H9 (cell line): Measurements from ENCODE around the gene CLIC6. TPM values are rescaled to one million over a fixed set of nuclear protein-coding genes. Genes with fewer than 3 reads are reported as not detected.

Experiments
- DNase-seq: peaks from one replicate; pipeline ENCODE4 v3.0.0-alpha.2; 2017
- H2AFZ ChIP-seq: one replicate; pipeline ENCODE4 v1.6.1; 2013; ENCODE audit warnings: mild to moderate bottlenecking, low read length, control low read depth, moderate library complexity
- H2AK5ac ChIP-seq: 2 replicates; pipeline ENCODE4 v1.6.1; 2013; ENCODE audit warnings: low read length, control low read depth, mixed read lengths; ENCODE audit not compliant: insufficient read length
- H2BK120ac ChIP-seq: one replicate; pipeline ENCODE4 v1.6.1; 2013; ENCODE audit warnings: low read depth, mild to moderate bottlenecking, low read length, control low read depth, inconsistent platforms; ENCODE audit not compliant: poor library complexity, severe bottlenecking
- H2BK12ac ChIP-seq: 2 replicates; pipeline ENCODE4 v1.6.1; 2013; ENCODE audit warnings: low read length, control low read depth, mixed read lengths, low read depth; ENCODE audit not compliant: insufficient read length
- H2BK15ac ChIP-seq: 2 replicates; pipeline ENCODE4 v1.6.1; 2013; ENCODE audit warnings: low read depth, low read length, control low read depth
- H2BK20ac ChIP-seq: one replicate; pipeline ENCODE4 v1.6.1; 2013; ENCODE audit warnings: low read depth, mild to moderate bottlenecking, low read length, control low read depth, inconsistent platforms; ENCODE audit not compliant: poor library complexity, severe bottlenecking
- H2BK5ac ChIP-seq: 2 replicates; pipeline ENCODE4 v1.6.1; 2013; ENCODE audit warnings: low read length, control low read depth, mixed read lengths; ENCODE audit not compliant: insufficient read length
- H3K14ac ChIP-seq: 2 replicates; pipeline ENCODE4 v1.6.1; 2013; ENCODE audit warnings: low read length, control low read depth; ENCODE audit not compliant: insufficient read depth
- H3K18ac ChIP-seq: 2 replicates; pipeline ENCODE4 v1.6.1; 2013; ENCODE audit warnings: low read depth, mild to moderate bottlenecking, mixed read lengths, low read length, control low read depth; ENCODE audit not compliant: insufficient read length
- H3K23ac ChIP-seq: 2 replicates; pipeline ENCODE4 v1.6.1; 2013; ENCODE audit warnings: low read length, control low read depth, mixed read lengths, low read depth; ENCODE audit not compliant: insufficient read length
- H3K23me2 ChIP-seq: 2 replicates; pipeline ENCODE4 v1.6.1; 2013; ENCODE audit warnings: low read depth, mild to moderate bottlenecking, mixed read lengths, low read length, control low read depth; ENCODE audit not compliant: insufficient read length, poor library complexity, severe bottlenecking
- H3K27ac ChIP-seq: 2 replicates; pipeline ENCODE4 v1.5.1; 2013; ENCODE audit warnings: low read length, control low read depth, mixed read lengths, low read depth; ENCODE audit not compliant: insufficient read length
- H3K27me3 ChIP-seq: 2 replicates; pipeline ENCODE4 v1.6.1; 2013; ENCODE audit warnings: low read length, control low read depth, inconsistent platforms; ENCODE audit not compliant: insufficient read depth
- H3K4ac ChIP-seq: 2 replicates; pipeline ENCODE4 v1.6.1; 2013; ENCODE audit warnings: low read depth, mild to moderate bottlenecking, control low read depth, inconsistent platforms, low read length, moderate library complexity
- H3K4me1 ChIP-seq: 2 replicates; pipeline ENCODE4 v1.6.1; 2013; ENCODE audit warnings: low read length, control low read depth, inconsistent platforms; ENCODE audit not compliant: insufficient read depth
- H3K4me2 ChIP-seq: 2 replicates; pipeline ENCODE4 v1.6.1; 2013; ENCODE audit warnings: low read length, control low read depth, mixed read lengths; ENCODE audit not compliant: insufficient read length, insufficient read depth
- H3K56ac ChIP-seq: 2 replicates; pipeline ENCODE4 v1.6.1; 2013; ENCODE audit warnings: low read depth, mild to moderate bottlenecking, mixed read lengths, low read length, control low read depth; ENCODE audit not compliant: insufficient read length
- H3K79me1 ChIP-seq: 2 replicates; pipeline ENCODE4 v1.6.1; 2013; ENCODE audit warnings: low read depth, mild to moderate bottlenecking, moderate library complexity, low read length, control low read depth, inconsistent platforms; ENCODE audit not compliant: insufficient read depth, poor library complexity, severe bottlenecking
- H3K79me2 ChIP-seq: 2 replicates; pipeline ENCODE4 v1.6.1; 2013; ENCODE audit warnings: low read length, control low read depth, inconsistent platforms; ENCODE audit not compliant: insufficient read depth
- H3K9ac ChIP-seq: 2 replicates; pipeline ENCODE4 v1.6.1; 2013; ENCODE audit warnings: low read length, control low read depth, mixed read lengths; ENCODE audit not compliant: insufficient read length; ENCODE audit errors: extremely low read depth
- H3K9me3 ChIP-seq: one replicate; pipeline ENCODE4 v1.6.1; 2013; ENCODE audit warnings: low read depth, low read length, inconsistent platforms; ENCODE audit not compliant: control insufficient read depth
- H3T11ph ChIP-seq: one replicate; pipeline ENCODE4 v1.6.1; 2013; ENCODE audit warnings: mild to moderate bottlenecking, low read length, control low read depth, inconsistent platforms
- H4K20me1 ChIP-seq: one replicate; pipeline ENCODE4 v1.6.1; 2013; ENCODE audit not compliant: control insufficient read depth, insufficient read length, insufficient read depth
- H4K5ac ChIP-seq: 2 replicates; pipeline ENCODE4 v1.6.1; 2013; ENCODE audit warnings: low read depth, mild to moderate bottlenecking, mixed read lengths, low read length, control low read depth; ENCODE audit not compliant: insufficient read length
- H4K8ac ChIP-seq: replicated peaks from 2 replicates; pipeline ENCODE4 v1.6.1; 2013; ENCODE audit warnings: low read length, control low read depth, mixed read lengths, low read depth; ENCODE audit not compliant: insufficient read length
- H4K91ac ChIP-seq: 2 replicates; pipeline ENCODE4 v1.6.1; 2013; ENCODE audit warnings: low read depth, mild to moderate bottlenecking, moderate library complexity, mixed read lengths, low read length, control low read depth; ENCODE audit not compliant: insufficient read length
- H3K27ac Mint-ChIP-seq, 3 experiments: 2 replicates in 2 of 3; 3 replicates in 1 of 3; pipeline ENCODE4 v1.8.0; 2020 to 2021; ENCODE audit warnings: mixed read lengths in 3 of 3, mild to moderate bottlenecking in 1 of 3, moderate library complexity in 1 of 3
- H3K27me3 Mint-ChIP-seq: 2 replicates; pipeline ENCODE4 v1.8.0; 2021; ENCODE audit warnings: low read depth, mild to moderate bottlenecking, moderate library complexity, mixed read lengths
- H3K36me3 Mint-ChIP-seq, 3 experiments: 2 replicates in 2 of 3; 3 replicates in 1 of 3; pipeline ENCODE4 v1.8.0; 2020 to 2021; ENCODE audit warnings: low read depth in 3 of 3, mixed read lengths in 3 of 3; ENCODE audit not compliant: insufficient read depth in 1 of 3
- H3K4me1 Mint-ChIP-seq, 2 experiments: 2 replicates each; pipeline ENCODE4 v1.8.0; 2020; ENCODE audit warnings: mixed read lengths in 2 of 2
- H3K4me3 Mint-ChIP-seq, 2 experiments: 2 replicates in 1 of 2; 3 replicates in 1 of 2; pipeline ENCODE4 v1.8.0; 2020 to 2021; ENCODE audit warnings: mild to moderate bottlenecking in 2 of 2, mixed read lengths in 2 of 2, moderate library complexity in 1 of 2
- H3K9me3 Mint-ChIP-seq, 2 experiments: 2 replicates in 1 of 2; 3 replicates in 1 of 2; pipeline ENCODE4 v1.8.0; 2020; ENCODE audit warnings: mild to moderate bottlenecking in 2 of 2, mixed read lengths in 2 of 2, moderate library complexity in 1 of 2
- CTCF ChIP-seq: fragments of 200-600 bp; sonication (generic); conservative IDR thresholded peaks from 3 replicates; pipeline ENCODE4 v1.8.0; 2021; ENCODE audit warnings: antibody characterized with exemption, mild to moderate bottlenecking
- WGBS: extraction: QIAGEN DNeasy Blood & Tissue Kit; methylation state at CpG from one replicate; pipeline ENCODE4 v1.1.7; 2013; ENCODE audit warnings: missing lambda C conversion rate, low lambda C conversion rate, mixed read lengths; ENCODE audit not compliant: insufficient read length; ENCODE audit errors: extremely low coverage; 5-methylcytosine and 5-hydroxymethylcytosine counted together
- total RNA-seq: library from RNA; stranded (reverse); gene quantifications from 2 replicates; pipeline ENCODE4 v1.2.1, GENCODE V29; 2021

Gene CLIC6
- total RNA-seq, 1 experiment from 2014 or later, result 1.3 TPM

DNA sequence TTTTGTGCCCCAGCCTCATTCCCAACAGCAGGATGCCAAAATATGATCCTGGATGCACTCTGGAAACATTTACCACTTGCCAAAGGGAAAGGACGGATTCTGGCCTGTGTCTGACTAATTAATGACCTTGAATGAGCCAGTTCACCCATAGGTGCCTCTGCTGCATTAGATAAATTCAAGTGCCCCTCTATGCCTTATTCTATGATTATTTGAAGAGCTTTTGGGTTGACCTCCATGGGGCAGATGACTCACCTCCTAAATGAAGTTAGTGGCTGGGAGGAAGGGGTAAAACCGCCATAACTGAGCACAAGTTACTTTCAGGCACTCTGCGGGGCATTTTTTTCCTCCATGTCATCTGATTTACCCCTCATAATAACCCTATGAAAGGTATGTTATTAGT lies 98.1 kb downstream of the CLIC6 start:
- Mint-ChIP-seq H3K4me1 (no peaks in the 10 kb centered on the region), H3K4me3 (no peak overlapping the region), H3K36me3 (no peaks in the 10 kb centered on the region), H3K27me3 (no peaks in the 10 kb centered on the region; the same call in 1 of the 2 replicates), H3K9me3 (peaks cover 0 to 2% of the 10 kb centered on the region in 2 experiments; a peak in 3 of 5 replicates), H3K27ac (no peak overlapping the region; a peak in 1 of 7 replicates)
- Histone ChIP-seq H3K18ac (no peak overlapping the region), H3K14ac (no peak overlapping the region), H3K79me1 (no peaks in the 10 kb centered on the region), H3K79me2 (no peaks in the 10 kb centered on the region), H3K27ac (no peak overlapping the region), H3K4ac (no peak overlapping the region), H3K9ac (no peak overlapping the region), H2AFZ (no peak overlapping the region), H2BK12ac (no peak overlapping the region), H3K4me1 (no peaks in the 10 kb centered on the region), H3K9me3 (no peaks in the 10 kb centered on the region), H3K4me2 (no peak overlapping the region), H4K5ac (no peak overlapping the region), H2BK120ac (no peak overlapping the region), H3K23ac (no peak overlapping the region), H2BK15ac (no peak overlapping the region), H2BK5ac (no peak overlapping the region), H3K27me3 (no peaks in the 10 kb centered on the region; the same call in 1 of the 2 replicates), H3K56ac (no peak overlapping the region), H3T11ph (no peak overlapping the region), H2AK5ac (no peak overlapping the region), H4K20me1 (no peaks in the 10 kb centered on the region), H2BK20ac (no peak overlapping the region), H3K23me2 (no peaks in the 10 kb centered on the region), H4K8ac (no peak overlapping the region), H4K91ac (no peak overlapping the region)
- no CpG with 5 or more reads among the region's 3 CpGs for WGBS
- no peak for TF ChIP-seq CTCF
- no peak for DNase-seq

Other genes starting within 250 kb of the CLIC6 start
- not detected in 2 replicates for gene SMIM34, start 245.0 kb upstream of the CLIC6 start, total RNA-seq
- gene KCNE1, start 156.8 kb upstream of the CLIC6 start, total RNA-seq, result 0.13 and 0.28 TPM in 2 replicates
- gene RCAN1, start 53.9 kb upstream of the CLIC6 start, total RNA-seq, result 5.7 and 7.0 TPM in 2 replicates